ENCODE data around the gene SIAH1.
"Not testable (repeated sequence)": the region's sequence is repeated elsewhere in the genome, so short reads cannot be mapped to it uniquely, and the experiment has no call there.

The SIAH1 gene

GRCh38 chr16:48366165-48367093 is 18.8 kb downstream of the SIAH1 start:
- peak; percentile 67 for DNase-seq (ENCODE audit: low spot score)

GRCh38 chr16:48365601-48366164 is 19.5 kb downstream of the SIAH1 start:
- peak; percentile 95 for DNase-seq (ENCODE audit: low spot score)

GRCh38 chr16:48365025-48365600 is 20.1 kb downstream of the SIAH1 start:
- DNase-seq (ENCODE audit: low spot score) = no peak

- no peak for DNase-seq (ENCODE audit: low spot score)
Measured at GRCh38 chr16:48361540-48362144, 23.6 kb downstream of the SIAH1 start.

GRCh38 chr16:48361012-48361411 is 24.2 kb downstream of the SIAH1 start:
- no peak for DNase-seq (ENCODE audit: low spot score)

GRCh38 chr16:48359983-48360382 is 25.2 kb downstream of the SIAH1 start:
- DNase-seq (ENCODE audit: low spot score) = no peak

- DNase-seq (ENCODE audit: low spot score) = no peak
Measured at GRCh38 chr16:48358419-48358818, 26.8 kb downstream of the SIAH1 start.

GRCh38 chr16:48356633-48357376 is 28.4 kb downstream of the SIAH1 start:
- DNase-seq (ENCODE audit: low spot score) = no peak

GRCh38 chr16:48354877-48355855 is 30.0 kb downstream of the SIAH1 start:
- DNase-seq (ENCODE audit: low spot score) = no peak

GRCh38 chr16:48354385-48354784 is 30.8 kb downstream of the SIAH1 start:
- not testable (repeated sequence) for DNase-seq (ENCODE audit: low spot score)

- peak; percentile 86 for DNase-seq (ENCODE audit: low spot score)
Measured at GRCh38 chr16:48353565-48354163, 31.5 kb downstream of the SIAH1 start.

GRCh38 chr16:48352648-48353390 is 32.4 kb downstream of the SIAH1 start:
- no peak for DNase-seq (ENCODE audit: low spot score)

GRCh38 chr16:48350736-48351135 is 34.5 kb downstream of the SIAH1 start:
- no peak for DNase-seq (ENCODE audit: low spot score)

GRCh38 chr16:48347980-48348379 is 37.2 kb downstream of the SIAH1 start:
- DNase-seq (ENCODE audit: low spot score) = no peak

GRCh38 chr16:48347191-48347865 is 37.9 kb downstream of the SIAH1 start:
- no peak for DNase-seq (ENCODE audit: low spot score)

- no peak for DNase-seq (ENCODE audit: low spot score)
Measured at GRCh38 chr16:48342591-48342990, 42.6 kb downstream of the SIAH1 start.

GRCh38 chr16:48340054-48340453 is 45.2 kb downstream of the SIAH1 start:
- DNase-seq (ENCODE audit: low spot score) = no peak

- peak; percentile 41 for DNase-seq (ENCODE audit: low spot score)
Measured at GRCh38 chr16:48335961-48336360, 49.3 kb downstream of the SIAH1 start.

- no peak for DNase-seq (ENCODE audit: low spot score)
Measured at GRCh38 chr16:48334325-48334724, 50.9 kb downstream of the SIAH1 start.

Data from AG20443 (cell line).